SU-DHL-6 (cell line): Measurements from ENCODE around the gene MAN1A2.
"Not testable (repeated sequence)": the region's sequence is repeated elsewhere in the genome, so short reads cannot be mapped to it uniquely, and the experiment has no call there.

Experiments
- H2AFZ ChIP-seq: fragments of 200-600 bp; sonication (generic); 2 replicates; pipeline ENCODE4 v1.6.1; 2014; ENCODE audit warnings: low read depth, mild to moderate bottlenecking, moderate library complexity, mixed read lengths, antibody characterized with exemption, low read length; ENCODE audit not compliant: severe bottlenecking
- H3F3A ChIP-seq: fragments of 200-600 bp; shearing (Covaris generic); 2 replicates; pipeline ENCODE4 v1.6.0; 2016; ENCODE audit warnings: antibody characterized with exemption, mild to moderate bottlenecking; ENCODE audit not compliant: insufficient read depth
- H3K27ac ChIP-seq: fragments of 200-600 bp; sonication (generic); 2 replicates; pipeline ENCODE4 v1.5.1; 2016; ENCODE audit warnings: low read depth, mild to moderate bottlenecking, low read length, moderate library complexity, mixed read lengths
- H3K27me3 ChIP-seq: fragments of 200-600 bp; sonication (generic), shearing (Covaris generic); 2 replicates; pipeline ENCODE4 v1.6.0; 2014; ENCODE audit warnings: mild to moderate bottlenecking, low read length
- H3K36me3 ChIP-seq: fragments of 200-600 bp; sonication (generic); 2 replicates; pipeline ENCODE4 v1.6.1; 2014; ENCODE audit warnings: mild to moderate bottlenecking, low read length, mixed read lengths
- H3K4me2 ChIP-seq: fragments of 300-600, 200-600 bp; shearing (Covaris generic), sonication (generic); 2 replicates; pipeline ENCODE4 v1.6.0; 2014; ENCODE audit warnings: low read length, low read depth, mild to moderate bottlenecking; ENCODE audit not compliant: poor library complexity, severe bottlenecking
- H3K4me3 ChIP-seq: fragments of 200-600 bp; sonication (generic); 2 replicates; pipeline ENCODE4 v1.5.1; 2014; ENCODE audit warnings: antibody characterized with exemption, low read length, mild to moderate bottlenecking, mixed read lengths; ENCODE audit not compliant: insufficient read depth, poor library complexity, severe bottlenecking
- H3K79me2 ChIP-seq: fragments of 200-600 bp; sonication (generic); 2 replicates; pipeline ENCODE4 v1.6.1; 2014; ENCODE audit warnings: mild to moderate bottlenecking, low read length, moderate library complexity; ENCODE audit not compliant: insufficient read depth
- H3K9ac ChIP-seq: fragments of 200-600 bp; sonication (generic); 2 replicates; pipeline ENCODE4 v1.7.0; 2014; ENCODE audit warnings: mild to moderate bottlenecking, low read length
- H3K9me2 ChIP-seq: fragments of 200-600 bp; sonication (generic); replicated peaks from 2 replicates; pipeline ENCODE4 v1.6.1; 2014; ENCODE audit warnings: low read length; ENCODE audit not compliant: insufficient read depth
- H3K9me3 ChIP-seq: fragments of 200-600 bp; sonication (generic); 2 replicates; pipeline ENCODE4 v1.6.1; 2014; ENCODE audit warnings: low read length, mixed read lengths; ENCODE audit not compliant: insufficient read depth
- H4K20me1 ChIP-seq: fragments of 200-600 bp; sonication (generic); 2 replicates; pipeline ENCODE4 v1.6.1; 2014; ENCODE audit warnings: low read depth, mild to moderate bottlenecking, antibody characterized with exemption, low read length, moderate library complexity, mixed read lengths
- EZH2phosphoT487 ChIP-seq: fragments of 200-600 bp; sonication (generic), shearing (Covaris generic); conservative IDR thresholded peaks from 2 replicates; pipeline ENCODE4 v1.6.1; 2018; ENCODE audit warnings: mild to moderate bottlenecking, antibody characterized with exemption, low read length, moderate library complexity, mixed read lengths
- TF ChIP-seq, protein P1 (sequence below): fragments of 200-600 bp; sonication (generic); IDR thresholded peaks from one replicate; pipeline ENCODE4 v1.5.1; 2017; ENCODE audit warnings: antibody characterized with exemption, mild to moderate bottlenecking, low read length, moderate library complexity; ENCODE audit not compliant: insufficient read depth, poor library complexity, severe bottlenecking

Gene MAN1A2

DNA sequence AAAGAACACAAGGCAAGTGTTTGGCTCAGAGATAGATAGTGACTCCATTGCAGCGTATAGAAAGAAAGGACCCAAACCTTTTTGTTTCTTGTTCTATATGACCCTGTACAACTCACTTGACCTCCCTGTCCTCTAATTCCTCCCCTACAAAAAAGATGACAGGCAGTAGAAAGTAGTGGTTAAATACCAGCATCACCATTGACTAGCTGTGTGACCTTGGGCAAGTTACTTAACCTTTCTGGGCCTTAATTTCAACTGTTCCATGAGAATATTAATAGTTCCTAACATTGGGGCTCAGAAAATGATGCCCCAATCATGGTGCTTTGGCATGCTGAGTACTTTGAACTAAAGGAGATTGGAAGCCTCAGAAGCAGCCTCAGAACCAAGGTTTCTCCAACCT, 46.7 kb upstream of the MAN1A2 start:
- no peak overlapping the region for H3K4me2 ChIP-seq
- H3K9me2 ChIP-seq, result no peaks in the 10 kb centered on the region
- no peaks in the 10 kb centered on the region for H3K36me3 ChIP-seq
- H3K27ac ChIP-seq, result no peak overlapping the region
- H3K79me2 ChIP-seq, result no peaks in the 10 kb centered on the region
- no peaks in the 10 kb centered on the region for H3K9me3 ChIP-seq
- no peak overlapping the region for H3K4me3 ChIP-seq
- no peak overlapping the region for H2AFZ ChIP-seq
- H3F3A ChIP-seq, result no peaks in the 10 kb centered on the region
- H3K27me3 ChIP-seq, result no peaks in the 10 kb centered on the region
- TF ChIP-seq, protein P1, sequence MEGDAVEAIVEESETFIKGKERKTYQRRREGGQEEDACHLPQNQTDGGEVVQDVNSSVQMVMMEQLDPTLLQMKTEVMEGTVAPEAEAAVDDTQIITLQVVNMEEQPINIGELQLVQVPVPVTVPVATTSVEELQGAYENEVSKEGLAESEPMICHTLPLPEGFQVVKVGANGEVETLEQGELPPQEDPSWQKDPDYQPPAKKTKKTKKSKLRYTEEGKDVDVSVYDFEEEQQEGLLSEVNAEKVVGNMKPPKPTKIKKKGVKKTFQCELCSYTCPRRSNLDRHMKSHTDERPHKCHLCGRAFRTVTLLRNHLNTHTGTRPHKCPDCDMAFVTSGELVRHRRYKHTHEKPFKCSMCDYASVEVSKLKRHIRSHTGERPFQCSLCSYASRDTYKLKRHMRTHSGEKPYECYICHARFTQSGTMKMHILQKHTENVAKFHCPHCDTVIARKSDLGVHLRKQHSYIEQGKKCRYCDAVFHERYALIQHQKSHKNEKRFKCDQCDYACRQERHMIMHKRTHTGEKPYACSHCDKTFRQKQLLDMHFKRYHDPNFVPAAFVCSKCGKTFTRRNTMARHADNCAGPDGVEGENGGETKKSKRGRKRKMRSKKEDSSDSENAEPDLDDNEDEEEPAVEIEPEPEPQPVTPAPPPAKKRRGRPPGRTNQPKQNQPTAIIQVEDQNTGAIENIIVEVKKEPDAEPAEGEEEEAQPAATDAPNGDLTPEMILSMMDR, result no peak
- no peak for TF ChIP-seq EZH2phosphoT487
- H4K20me1 ChIP-seq, result no peaks in the 10 kb centered on the region
- H3K9ac ChIP-seq, result no peak overlapping the region

- H2AFZ ChIP-seq, result no peak overlapping the region
- no peaks in the 10 kb centered on the region for H3F3A ChIP-seq
- no peak for TF ChIP-seq EZH2phosphoT487
- no peaks in the 10 kb centered on the region for H3K9me3 ChIP-seq
- no peak overlapping the region for H3K27ac ChIP-seq
- no peaks in the 10 kb centered on the region for H3K9me2 ChIP-seq
- H3K36me3 ChIP-seq, result no peaks in the 10 kb centered on the region
- no peak overlapping the region for H3K4me3 ChIP-seq
- H3K9ac ChIP-seq, result no peak overlapping the region
- no peaks in the 10 kb centered on the region for H3K27me3 ChIP-seq
- H3K79me2 ChIP-seq, result no peaks in the 10 kb centered on the region
- no peaks in the 10 kb centered on the region for H4K20me1 ChIP-seq
- H3K4me2 ChIP-seq, result no peak overlapping the region
These were observed 45.3 kb upstream of the MAN1A2 start for GRCh38 chr1:117321680-117322609.

- Histone ChIP-seq H3K27ac (no peak overlapping the region), H3K4me3 (no peak overlapping the region), H3K36me3 (no peaks in the 10 kb centered on the region), H3K9me2 (no peaks in the 10 kb centered on the region), H3K27me3 (no peaks in the 10 kb centered on the region), H4K20me1 (no peaks in the 10 kb centered on the region), H2AFZ (no peak overlapping the region), H3K79me2 (no peaks in the 10 kb centered on the region), H3K9ac (no peak overlapping the region), H3K9me3 (no peaks in the 10 kb centered on the region), H3K4me2 (no peak overlapping the region), H3F3A (no peaks in the 10 kb centered on the region)
- no peak for TF ChIP-seq EZH2phosphoT487
- TF ChIP-seq, protein P1, result no peak
These were observed 42.9 kb upstream of the MAN1A2 start for GRCh38 chr1:117324357-117324756.

DNA sequence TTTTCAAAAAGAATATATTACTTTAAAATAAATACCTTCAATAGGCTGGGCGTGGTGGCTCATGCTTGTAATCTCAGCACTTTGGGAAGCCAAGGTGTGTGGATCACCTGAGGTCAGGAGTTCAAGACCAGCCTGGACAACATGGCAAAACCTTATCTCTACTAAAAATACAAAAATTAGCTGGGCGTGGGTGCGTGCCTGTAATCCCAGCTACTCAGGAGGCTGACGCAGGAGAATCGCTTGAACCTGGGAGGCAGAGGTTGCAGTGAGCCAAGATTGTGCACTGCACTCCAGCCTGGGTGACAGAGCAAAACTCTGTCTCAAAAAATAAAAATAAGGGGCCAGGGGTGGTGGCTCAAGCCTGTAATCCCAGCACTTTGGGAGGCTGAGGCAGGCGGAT, 41.2 kb upstream of the MAN1A2 start:
- H2AFZ ChIP-seq, H3K27me3 ChIP-seq, H4K20me1 ChIP-seq, H3K9ac ChIP-seq, H3K9me2 ChIP-seq, H3F3A ChIP-seq, H3K79me2 ChIP-seq, H3K4me3 ChIP-seq, H3K36me3 ChIP-seq, H3K9me3 ChIP-seq, H3K27ac ChIP-seq, H3K4me2 ChIP-seq: not testable (repeated sequence)
